ENCODE data around the gene ROBO1. TPM values are rescaled to one million over a fixed set of nuclear protein-coding genes. Genes with fewer than 3 reads are reported as not detected.

ROBO1 gene
- total RNA-seq, 1 donor from 2014 or later = 31.7 TPM

DNA sequence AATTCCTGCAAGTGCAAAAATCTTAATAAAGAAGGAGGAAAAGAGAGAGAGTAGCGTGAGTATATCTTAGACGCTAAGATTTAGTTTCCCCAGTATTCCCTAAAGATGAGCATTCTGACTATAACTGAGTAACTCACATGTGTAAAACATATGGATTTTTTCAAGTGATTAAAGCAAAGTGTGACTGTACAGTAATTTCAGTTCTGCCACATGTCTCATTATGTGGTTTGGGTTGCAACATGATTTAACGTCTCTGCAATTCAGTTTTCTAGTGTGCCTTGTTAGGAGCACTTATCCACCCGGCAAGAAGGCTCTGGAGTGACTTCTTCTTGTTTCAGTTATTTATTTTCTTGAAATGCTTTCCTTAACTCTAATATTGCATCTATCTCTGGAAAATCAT, 514.1 kb downstream of the ROBO1 start:
- DNase-seq (ENCODE audit: low read depth) = no peak
- TF ChIP-seq, protein P1, sequence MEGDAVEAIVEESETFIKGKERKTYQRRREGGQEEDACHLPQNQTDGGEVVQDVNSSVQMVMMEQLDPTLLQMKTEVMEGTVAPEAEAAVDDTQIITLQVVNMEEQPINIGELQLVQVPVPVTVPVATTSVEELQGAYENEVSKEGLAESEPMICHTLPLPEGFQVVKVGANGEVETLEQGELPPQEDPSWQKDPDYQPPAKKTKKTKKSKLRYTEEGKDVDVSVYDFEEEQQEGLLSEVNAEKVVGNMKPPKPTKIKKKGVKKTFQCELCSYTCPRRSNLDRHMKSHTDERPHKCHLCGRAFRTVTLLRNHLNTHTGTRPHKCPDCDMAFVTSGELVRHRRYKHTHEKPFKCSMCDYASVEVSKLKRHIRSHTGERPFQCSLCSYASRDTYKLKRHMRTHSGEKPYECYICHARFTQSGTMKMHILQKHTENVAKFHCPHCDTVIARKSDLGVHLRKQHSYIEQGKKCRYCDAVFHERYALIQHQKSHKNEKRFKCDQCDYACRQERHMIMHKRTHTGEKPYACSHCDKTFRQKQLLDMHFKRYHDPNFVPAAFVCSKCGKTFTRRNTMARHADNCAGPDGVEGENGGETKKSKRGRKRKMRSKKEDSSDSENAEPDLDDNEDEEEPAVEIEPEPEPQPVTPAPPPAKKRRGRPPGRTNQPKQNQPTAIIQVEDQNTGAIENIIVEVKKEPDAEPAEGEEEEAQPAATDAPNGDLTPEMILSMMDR (IDR thresholded peaks at IDR 0.05; ENCODE audit: insufficient read depth, low read length, poor library complexity, severe bottlenecking) = no peak
- no peak overlapping the region for H3K4me3 ChIP-seq (ENCODE audit: low read depth, low read length)
- no peaks in the 10 kb centered on the region for H3K27me3 ChIP-seq (ENCODE audit: control insufficient read depth, insufficient read depth, low read length)
- no peaks in the 10 kb centered on the region for H3K36me3 ChIP-seq (ENCODE audit: control insufficient read depth, insufficient read depth, low read length)

DNA sequence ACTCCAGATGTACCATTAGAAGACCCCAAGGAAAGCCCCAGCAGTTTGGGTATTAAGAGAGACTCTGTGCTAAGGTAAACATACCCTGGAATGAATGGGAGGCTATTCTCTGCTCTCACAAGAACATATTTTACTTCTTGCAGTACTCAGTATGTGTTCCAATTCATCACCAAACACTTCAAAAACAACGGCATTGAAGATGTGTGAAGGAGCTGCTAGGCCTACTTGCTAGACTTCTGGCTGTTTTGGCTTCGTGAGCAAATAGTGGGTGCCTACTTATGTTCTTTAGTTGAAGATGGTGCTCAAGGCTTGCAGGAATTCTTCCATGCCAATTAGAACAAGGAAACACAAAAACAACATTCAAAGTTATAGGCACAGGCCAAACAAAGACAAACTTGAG, 514.5 kb downstream of the ROBO1 start:
- Histone ChIP-seq H3K36me3 (ENCODE audit: control insufficient read depth, insufficient read depth, low read length) (no peaks in the 10 kb centered on the region), H3K27me3 (ENCODE audit: control insufficient read depth, insufficient read depth, low read length) (no peaks in the 10 kb centered on the region), H3K4me3 (ENCODE audit: low read depth, low read length) (no peak overlapping the region)
- no peak for DNase-seq (ENCODE audit: low read depth)
- TF ChIP-seq, protein P1 (IDR thresholded peaks at IDR 0.05; ENCODE audit: insufficient read depth, low read length, poor library complexity, severe bottlenecking) = no peak

- TF ChIP-seq, protein P1 (IDR thresholded peaks at IDR 0.05; ENCODE audit: insufficient read depth, low read length, poor library complexity, severe bottlenecking) = no peak
- H3K27me3 ChIP-seq (ENCODE audit: control insufficient read depth, insufficient read depth, low read length) = no peaks in the 10 kb centered on the region
- no peak overlapping the region for H3K4me3 ChIP-seq (ENCODE audit: low read depth, low read length)
- DNase-seq (ENCODE audit: low read depth) = no peak
- no peaks in the 10 kb centered on the region for H3K36me3 ChIP-seq (ENCODE audit: control insufficient read depth, insufficient read depth, low read length)
Measured at GRCh38 chr3:79250746-79251145, 517.1 kb downstream of the ROBO1 start.

GRCh38 chr3:79249701-79250100, 518.1 kb downstream of the ROBO1 start:
- TF ChIP-seq, protein P1 (IDR thresholded peaks at IDR 0.05; ENCODE audit: insufficient read depth, low read length, poor library complexity, severe bottlenecking) = no peak
- Histone ChIP-seq H3K4me3 (ENCODE audit: low read depth, low read length) (no peak overlapping the region), H3K36me3 (ENCODE audit: control insufficient read depth, insufficient read depth, low read length) (no peaks in the 10 kb centered on the region), H3K27me3 (ENCODE audit: control insufficient read depth, insufficient read depth, low read length) (no peaks in the 10 kb centered on the region)
- no peak for DNase-seq (ENCODE audit: low read depth)

DNA sequence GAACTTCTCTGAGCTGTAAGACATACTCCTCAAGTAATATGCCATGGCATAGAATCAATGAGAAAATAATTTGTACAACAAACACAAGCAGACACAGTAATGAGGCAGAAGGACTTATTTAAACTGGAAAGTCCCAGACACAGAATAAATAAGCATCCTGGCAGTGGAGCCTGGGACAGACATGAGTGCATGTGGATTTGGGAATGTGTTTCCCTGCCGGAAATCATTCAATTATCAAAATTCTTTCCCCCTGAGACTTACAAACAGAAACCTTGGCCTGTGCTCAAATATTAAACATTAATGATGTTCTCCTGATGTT, 520.1 kb downstream of the ROBO1 start:
- DNase-seq (ENCODE audit: low read depth) = no peak
- H3K36me3 ChIP-seq (ENCODE audit: control insufficient read depth, insufficient read depth, low read length) = no peaks in the 10 kb centered on the region
- TF ChIP-seq, protein P1 (IDR thresholded peaks at IDR 0.05; ENCODE audit: insufficient read depth, low read length, poor library complexity, severe bottlenecking) = no peak
- H3K27me3 ChIP-seq (ENCODE audit: control insufficient read depth, insufficient read depth, low read length) = no peaks in the 10 kb centered on the region
- no peak overlapping the region for H3K4me3 ChIP-seq (ENCODE audit: low read depth, low read length)

DNA sequence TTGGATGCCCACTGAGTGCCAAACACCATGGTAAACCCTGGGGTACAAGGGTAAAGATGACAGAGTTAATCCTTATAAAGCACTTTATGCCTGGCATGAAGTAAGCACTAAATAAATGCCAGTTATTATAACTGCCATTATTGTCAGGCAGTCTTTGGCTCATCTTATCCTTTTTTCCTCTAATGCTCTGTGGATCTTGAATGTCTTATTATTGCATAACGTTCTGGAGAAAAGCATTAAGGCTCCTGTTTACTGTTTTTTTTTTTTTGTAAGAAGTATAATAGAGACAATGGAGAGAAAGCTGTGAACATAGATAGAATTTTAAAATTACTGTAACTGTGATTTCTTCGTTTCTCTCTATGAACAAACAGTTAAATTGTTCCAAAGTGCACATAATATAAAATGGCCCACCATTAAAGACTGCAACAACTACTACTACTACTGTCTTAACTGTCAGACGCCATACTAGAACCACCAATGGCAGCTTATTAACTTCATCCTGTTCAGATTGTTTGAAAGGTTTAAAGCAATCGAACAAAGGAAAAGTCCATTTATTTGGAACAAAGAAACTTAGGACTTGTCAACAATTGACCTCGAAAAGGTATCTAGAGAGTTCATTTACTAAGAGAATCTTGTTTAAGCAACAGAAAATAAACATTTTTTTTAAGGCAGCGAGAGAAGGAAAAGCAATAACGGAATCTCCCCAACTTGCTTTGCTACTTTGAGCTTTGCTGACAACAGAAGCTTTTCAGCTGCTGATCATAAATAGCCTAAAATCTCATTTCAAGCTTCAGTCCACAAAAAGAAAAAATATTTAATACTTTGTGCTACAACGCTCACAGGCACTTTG, 520.7 kb downstream of the ROBO1 start:
- TF ChIP-seq, protein P1 (IDR thresholded peaks at IDR 0.05; ENCODE audit: insufficient read depth, low read length, poor library complexity, severe bottlenecking) = no peak
- Histone ChIP-seq H3K36me3 (ENCODE audit: control insufficient read depth, insufficient read depth, low read length) (no peaks in the 10 kb centered on the region), H3K27me3 (ENCODE audit: control insufficient read depth, insufficient read depth, low read length) (no peaks in the 10 kb centered on the region), H3K4me3 (ENCODE audit: low read depth, low read length) (no peak overlapping the region)
- DNase-seq (ENCODE audit: low read depth) = no peak
